HG03342 (cell line): ENCODE results near the gene CGNL1.

Source experiments
- ATAC-seq: cut with Tn5 transposase; IDR thresholded peaks from one replicate; pipeline ENCODE4 v1.9.1; 2021; ENCODE audit warnings: mild to moderate bottlenecking, moderate library complexity; ENCODE audit not compliant: unreplicated experiment

Gene CGNL1, protein sequence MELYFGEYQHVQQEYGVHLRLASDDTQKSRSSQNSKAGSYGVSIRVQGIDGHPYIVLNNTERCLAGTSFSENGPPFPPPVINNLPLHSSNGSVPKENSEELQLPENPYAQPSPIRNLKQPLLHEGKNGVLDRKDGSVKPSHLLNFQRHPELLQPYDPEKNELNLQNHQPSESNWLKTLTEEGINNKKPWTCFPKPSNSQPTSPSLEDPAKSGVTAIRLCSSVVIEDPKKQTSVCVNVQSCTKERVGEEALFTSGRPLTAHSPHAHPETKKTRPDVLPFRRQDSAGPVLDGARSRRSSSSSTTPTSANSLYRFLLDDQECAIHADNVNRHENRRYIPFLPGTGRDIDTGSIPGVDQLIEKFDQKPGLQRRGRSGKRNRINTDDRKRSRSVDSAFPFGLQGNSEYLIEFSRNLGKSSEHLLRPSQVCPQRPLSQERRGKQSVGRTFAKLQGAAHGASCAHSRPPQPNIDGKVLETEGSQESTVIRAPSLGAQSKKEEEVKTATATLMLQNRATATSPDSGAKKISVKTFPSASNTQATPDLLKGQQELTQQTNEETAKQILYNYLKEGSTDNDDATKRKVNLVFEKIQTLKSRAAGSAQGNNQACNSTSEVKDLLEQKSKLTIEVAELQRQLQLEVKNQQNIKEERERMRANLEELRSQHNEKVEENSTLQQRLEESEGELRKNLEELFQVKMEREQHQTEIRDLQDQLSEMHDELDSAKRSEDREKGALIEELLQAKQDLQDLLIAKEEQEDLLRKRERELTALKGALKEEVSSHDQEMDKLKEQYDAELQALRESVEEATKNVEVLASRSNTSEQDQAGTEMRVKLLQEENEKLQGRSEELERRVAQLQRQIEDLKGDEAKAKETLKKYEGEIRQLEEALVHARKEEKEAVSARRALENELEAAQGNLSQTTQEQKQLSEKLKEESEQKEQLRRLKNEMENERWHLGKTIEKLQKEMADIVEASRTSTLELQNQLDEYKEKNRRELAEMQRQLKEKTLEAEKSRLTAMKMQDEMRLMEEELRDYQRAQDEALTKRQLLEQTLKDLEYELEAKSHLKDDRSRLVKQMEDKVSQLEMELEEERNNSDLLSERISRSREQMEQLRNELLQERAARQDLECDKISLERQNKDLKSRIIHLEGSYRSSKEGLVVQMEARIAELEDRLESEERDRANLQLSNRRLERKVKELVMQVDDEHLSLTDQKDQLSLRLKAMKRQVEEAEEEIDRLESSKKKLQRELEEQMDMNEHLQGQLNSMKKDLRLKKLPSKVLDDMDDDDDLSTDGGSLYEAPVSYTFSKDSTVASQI

DNA sequence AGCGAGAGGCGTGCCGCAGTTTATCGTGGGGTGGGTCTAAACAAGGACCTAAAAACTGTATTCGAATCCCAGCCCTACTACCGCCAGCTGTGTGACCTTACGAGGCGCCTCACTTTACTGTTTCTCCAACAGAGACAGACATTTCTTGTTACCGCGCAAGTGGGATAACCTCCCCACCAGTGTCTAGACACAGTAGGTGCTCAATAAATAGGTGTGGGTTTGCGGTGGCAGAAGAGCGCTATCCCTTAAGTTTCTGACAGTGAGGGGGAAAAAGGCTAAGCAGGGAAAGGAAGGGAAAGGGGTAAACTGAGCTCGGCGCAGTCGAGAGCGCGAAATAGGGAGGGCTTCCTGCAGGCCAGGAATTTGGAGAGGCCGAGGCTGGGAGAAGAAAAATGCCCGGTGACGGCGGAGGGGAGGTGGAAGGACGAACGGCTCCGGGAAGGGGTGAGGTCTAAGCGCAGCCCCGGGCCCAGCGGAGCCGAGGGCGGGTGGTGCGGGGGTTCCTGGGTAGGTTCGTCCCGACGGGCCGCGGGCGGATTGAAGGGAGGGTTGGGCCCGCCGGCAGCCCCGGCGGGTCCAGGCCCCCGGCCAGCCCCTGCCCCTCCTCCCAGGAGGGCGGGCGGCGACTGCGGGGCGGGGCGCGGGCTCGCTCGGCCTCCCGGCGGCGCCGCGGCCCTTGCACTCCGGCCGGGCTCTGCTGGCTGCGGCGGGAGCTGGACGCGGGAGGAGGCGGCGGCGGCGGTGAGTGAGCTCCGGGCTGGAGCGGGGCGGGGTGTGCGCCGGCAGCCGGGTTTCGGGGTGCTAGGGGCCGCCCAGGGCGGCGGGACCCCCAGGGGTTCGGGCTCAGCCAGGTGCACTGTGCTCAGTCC lies at the start of gene CGNL1:
Gene CGNL1, plus strand, starts transcription at position 679 of the 869 bp plus-strand sequence. CDS start 61,495 bp downstream, outside the sequence.
- no peak for ATAC-seq

DNA sequence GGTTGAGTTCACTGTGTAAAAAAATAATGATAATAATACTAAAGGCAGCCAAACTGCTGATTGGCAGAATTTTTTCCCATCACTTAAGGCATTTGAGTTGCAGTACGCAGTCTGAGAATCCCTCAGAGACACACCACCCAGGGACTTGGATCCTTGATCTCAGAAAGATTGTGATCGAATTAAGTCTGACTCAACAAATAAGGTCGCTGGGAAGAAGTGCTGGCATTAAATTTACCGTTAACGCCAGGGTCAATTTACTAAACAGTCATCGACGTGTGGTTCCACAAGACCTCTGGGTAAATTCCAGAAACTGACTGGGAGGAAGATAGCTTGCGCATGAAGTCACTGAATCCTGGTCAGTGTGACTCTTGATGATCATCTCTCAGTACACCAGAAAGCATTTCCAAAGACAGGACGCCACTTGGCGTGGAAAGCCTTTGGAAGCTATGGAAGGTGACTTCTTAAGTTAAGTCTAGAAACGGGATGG lies 48.3 kb upstream of the CGNL1 start:
- no peak for ATAC-seq

DNA sequence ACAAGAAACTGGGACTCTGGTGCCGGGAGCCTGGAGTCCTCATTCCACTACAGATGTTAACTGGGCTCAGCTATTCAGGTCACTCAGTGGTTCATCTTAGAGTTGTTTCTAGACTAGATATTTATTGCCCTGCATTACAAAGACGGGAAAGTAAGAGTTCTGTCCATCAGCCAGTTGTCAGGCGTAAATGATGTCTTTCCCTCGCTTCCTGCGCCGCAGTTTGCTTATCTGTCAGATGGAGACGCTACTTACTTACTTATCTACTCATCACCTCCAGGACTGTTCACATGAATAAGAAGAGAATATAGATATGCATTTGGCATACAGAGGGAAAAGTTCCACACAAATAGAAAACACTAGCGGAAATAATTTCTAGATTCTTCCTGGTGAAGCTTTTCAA lies 47.8 kb upstream of the CGNL1 start:
- no peak for ATAC-seq

DNA sequence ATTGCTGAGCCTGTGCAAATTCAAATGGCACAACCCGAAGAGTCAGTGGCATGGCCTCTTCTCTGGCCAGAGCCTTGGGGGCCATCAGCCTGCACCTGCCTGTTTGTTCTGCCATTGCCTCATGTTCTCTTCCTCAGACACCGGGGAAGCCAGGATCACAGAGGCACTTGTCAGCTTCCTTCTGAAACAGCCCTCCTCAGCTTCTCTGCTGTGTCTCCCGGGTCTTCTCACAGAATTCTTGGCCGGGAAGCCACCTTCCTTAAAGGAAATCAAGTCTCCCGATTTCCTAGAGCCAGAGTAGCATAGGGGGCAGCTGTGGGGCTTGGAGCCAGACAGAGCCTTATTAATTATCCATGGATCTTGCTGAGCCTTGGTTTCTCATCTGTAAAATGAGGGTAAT lies 47.4 kb upstream of the CGNL1 start:
- ATAC-seq: no peak

DNA sequence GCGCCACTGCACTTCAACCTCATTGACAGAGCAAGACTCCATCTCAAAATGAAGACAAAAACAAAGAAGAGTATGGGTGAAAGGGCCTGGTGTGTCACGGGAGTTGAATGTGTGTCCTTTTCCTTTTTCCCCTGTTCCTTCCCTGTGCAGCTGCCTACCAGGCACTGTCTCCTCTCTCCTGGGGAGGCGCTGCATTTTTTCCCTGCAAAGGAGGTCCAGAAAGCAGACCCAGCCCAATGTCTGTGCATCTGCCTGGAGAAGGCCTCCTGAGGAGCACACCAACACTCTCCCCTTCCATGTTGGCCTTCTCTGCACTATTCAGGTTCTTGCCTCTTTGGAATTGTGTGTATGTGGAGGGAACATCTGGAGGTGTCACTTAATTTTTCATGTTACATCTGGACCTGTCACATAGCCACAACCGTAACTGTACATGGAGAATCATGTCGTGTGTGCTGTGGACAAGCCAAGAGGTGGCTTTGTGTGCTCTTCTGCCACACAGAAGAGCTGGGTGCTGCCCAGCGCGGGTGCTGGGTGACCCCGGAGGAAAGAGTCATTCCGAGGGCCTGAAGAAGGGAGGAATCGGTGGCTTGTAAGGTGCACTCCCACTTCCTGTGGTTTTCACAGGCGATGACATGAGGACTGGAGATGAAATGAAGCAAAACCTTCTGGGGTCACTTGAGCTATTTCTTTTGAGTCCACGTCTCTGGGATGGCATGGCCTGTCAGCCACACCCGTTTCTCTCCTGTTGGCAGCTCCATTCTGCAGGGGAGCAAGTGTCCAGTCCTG lies 46.5 kb upstream of the CGNL1 start:
- ATAC-seq: no peak

DNA sequence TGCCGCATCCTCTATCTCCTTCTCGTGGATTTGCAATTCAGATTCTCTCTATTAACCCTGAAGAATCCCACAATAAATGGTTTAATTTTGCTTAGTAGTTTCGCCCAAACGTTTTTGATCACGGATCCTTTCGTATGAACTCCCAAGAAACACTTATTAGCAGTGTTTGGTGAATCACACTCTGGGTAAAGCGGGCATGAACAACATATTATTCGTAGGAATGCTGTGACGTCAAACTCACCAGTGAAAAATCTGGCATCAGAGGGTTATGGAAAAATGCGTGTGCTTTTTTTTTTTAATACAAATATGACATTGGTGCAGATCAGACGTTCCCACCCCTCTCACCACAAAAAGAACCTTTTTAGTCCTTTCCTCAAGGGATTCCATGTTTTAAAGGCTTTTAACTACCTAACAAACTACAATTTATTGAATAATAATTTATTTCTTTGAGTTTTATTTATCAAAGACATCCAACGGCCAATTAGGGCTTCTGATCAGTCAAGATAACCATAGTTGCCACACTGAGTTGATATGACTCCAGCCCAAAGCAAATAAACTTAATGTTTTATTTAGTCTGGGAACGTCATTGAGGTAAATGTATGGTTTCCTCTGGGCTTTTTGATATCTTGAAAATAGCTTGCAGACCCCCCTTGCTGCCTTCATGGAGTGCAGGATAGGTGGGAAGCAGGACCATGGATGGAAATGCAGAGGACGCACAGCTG lies 45.5 kb upstream of the CGNL1 start:
- no peak for ATAC-seq

DNA sequence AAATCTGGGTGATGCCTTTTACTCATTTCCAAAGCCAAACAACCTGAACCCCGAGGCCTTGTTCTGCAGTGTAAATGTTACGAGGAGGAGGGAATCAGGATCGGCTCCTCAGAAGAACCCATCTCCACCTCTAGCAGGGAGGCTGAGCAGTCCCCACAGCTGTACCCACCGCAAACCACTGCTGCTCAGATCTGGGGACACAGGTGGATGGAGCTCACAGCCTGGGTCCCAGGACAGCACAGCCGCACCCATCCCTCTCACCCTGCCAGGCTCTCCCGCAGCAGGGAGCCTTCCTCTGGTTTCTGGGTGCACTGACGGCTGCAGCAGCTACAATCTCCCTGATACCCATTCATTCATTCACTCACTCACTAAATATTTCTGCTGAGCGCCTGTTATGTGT lies 44.0 kb upstream of the CGNL1 start:
- no peak for ATAC-seq

DNA sequence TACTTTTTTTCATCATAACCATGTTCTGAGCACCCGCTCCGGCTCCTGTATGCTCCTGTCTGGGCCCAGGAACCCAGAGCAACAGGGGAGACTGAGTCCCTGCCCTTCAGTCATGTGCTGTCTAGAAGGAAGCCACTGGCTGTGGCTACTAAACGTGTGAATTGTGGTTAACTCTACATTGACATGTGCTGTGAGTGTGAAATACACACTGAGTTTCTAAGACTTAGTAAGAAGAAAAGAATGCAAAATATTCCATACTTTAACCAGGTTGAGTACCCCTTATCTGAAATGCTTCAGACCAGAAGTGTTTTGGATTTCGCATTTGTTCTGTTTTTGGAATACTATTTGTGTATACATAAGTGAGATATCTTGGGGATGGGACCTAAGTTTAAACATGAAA lies 42.8 kb upstream of the CGNL1 start:
- no peak for ATAC-seq

DNA sequence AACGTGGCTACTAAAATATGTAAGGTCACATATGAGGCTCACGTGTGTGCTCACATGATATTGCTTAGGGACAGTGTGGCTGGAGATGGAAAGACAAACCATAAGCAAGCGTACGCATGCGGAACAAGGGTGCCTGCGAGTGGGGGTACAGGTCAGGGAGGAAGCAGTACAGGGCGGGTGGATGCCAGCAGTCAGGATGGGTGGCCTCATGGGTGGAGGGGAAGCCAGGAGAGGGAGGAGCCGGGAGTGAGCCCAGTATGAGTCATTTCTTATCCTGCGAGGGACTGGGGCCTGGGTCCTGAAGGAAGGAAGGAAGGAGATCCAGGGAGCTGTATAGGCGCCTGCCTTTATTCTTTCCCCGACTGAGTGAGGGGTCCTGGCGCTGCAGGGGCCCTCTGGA lies 42.0 kb upstream of the CGNL1 start:
- no peak for ATAC-seq

DNA sequence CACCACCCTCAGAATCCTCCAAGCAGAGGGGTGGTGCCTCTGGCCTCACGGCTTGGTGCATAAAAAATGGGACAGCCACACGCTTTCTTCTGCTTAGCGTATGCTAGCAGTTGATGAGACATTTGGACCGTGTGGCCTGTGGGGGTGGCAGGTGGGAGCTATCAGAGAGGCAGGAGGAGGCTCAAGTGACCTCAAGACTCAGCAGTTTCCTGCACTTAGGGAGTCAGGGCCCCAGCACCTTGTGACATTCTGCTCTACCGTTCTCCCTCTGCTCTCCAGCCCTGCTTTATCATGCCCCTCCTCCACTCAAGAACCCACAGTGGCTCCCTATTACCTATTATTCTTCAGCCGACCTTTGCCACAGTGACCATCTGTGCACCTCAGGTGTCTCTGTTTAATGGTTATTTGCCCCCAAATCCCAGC lies 41.0 kb upstream of the CGNL1 start:
- no peak for ATAC-seq

DNA sequence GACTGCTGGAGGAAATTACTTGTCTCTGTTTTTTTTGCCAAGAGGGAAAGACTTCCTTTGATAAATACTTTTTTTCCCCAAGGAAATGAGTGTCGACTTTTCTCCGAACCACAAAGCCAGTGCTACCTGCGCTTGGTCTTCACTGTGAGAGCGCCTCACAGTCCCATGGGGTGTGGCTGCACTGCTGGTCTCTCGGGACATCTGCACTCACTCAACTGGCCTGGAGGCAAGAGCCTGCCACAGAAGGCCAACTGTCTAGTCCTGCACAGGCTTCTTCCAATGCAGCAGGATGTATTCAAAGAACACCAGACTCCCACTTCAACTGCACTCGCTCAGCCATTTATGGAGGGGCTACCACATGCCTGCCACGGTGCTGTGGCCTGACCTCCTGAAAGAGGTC lies 40.6 kb upstream of the CGNL1 start:
- no peak for ATAC-seq

DNA sequence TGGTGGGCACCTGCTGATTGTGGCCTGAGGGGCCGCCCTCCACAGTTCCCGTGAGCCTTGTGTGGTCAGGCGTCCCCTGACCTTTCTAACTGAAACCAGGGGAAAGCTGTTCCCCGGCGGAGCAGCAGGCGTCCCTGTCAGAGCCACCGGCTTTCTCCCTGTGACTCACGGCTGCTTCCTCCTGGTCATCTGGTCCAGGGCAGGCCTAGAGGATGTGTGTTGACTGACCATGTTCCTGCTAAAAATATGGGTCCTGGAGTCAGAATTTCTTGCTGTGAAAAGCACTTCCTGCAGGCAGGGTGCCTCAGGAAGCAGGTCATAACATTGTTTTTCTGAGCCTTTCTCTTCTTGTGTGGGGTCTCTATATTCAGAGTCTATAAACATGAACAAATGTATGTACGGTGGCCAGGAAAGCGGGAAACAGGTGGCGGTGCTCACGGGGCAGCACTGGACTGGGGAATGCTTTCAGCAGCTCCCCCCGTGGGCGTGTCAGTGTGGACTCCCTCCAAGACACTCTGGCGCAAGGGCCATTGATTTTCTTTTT lies 38.4 kb upstream of the CGNL1 start:
- ATAC-seq: no peak

DNA sequence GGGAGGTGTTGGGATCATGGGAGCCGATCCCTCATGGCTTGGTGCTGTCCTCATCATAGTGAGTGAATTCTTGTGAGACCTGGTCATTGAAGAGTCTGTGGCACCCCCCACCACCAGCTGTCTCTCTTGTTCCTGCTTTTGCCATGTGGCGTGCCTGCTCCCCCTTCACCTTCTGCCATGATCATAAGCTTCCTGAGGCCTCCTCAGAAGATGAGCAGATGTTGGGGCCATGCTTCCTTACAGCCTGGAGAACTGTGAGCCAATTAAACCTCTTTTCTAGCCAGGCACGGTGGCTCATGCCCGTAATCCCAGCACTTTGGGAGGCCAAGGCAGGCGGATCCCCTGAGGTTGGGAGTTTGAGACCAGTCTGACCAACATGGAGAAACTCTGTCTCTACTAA lies 37.0 kb upstream of the CGNL1 start:
- ATAC-seq: no peak

DNA sequence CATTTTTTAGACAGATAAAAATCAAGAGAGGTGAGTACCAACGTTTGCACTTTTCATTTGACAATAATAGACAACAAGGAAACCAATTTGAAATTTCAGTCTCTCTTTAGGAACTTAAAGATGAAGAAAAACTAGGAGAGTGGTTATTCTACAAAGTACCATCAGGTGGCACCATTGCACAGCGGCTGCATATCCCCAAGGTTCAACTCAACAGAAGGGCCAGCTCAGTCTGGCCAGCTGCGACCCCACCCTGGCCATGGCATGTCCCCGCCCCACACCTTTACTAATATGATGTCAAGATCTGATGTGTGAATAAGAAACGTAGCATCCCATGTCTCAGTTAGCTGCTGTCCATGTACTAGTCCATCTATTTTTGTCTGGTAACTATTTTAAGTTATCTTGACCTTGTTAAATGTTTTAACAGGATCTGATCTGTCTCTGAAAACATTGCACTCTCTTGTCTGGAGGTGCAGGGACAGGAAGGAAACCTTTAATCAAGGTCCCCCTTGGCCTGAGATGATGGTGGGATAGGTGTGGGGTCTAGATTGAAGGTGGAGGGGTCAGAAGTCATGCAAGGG lies 35.5 kb upstream of the CGNL1 start:
- ATAC-seq: no peak

DNA sequence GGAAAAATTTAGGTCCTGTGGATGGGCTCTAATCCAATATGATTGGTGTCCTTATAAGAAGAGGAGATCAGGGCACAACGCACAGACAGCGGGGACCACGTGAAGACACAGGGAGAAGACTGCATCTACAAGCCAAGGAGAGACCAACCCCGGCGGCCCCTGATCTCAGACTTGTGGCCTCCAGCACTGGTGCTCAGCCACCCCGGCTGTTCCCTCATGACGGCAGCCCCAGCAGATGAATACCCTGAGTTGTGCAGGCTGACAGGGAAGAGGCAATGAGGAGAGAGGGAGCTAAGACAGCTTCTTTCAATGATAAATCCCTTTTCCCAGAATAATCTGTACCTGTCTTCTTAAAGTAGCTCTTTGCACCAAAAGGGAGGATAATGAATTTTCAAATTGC lies 33.3 kb upstream of the CGNL1 start:
- no peak for ATAC-seq

DNA sequence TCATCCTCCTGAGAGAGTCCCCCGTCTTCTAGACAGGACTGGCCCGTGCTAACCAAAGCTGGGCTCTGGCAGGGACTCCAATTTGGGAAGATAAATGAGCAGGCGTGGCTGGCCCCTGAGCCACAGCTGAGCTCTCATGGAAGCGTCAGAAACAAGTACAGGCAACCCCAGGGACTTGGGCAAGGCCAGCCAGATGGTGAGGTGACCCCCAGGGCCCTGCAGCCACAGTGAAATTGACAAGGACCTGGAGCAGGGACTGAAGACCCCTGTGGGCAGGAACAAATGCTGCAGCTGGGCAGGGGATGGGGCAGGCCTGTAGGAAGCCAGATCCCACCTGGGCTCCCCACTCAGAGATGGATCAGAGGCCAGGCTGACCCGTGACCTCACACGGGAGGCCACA lies 32.8 kb upstream of the CGNL1 start:
- ATAC-seq: no peak

DNA sequence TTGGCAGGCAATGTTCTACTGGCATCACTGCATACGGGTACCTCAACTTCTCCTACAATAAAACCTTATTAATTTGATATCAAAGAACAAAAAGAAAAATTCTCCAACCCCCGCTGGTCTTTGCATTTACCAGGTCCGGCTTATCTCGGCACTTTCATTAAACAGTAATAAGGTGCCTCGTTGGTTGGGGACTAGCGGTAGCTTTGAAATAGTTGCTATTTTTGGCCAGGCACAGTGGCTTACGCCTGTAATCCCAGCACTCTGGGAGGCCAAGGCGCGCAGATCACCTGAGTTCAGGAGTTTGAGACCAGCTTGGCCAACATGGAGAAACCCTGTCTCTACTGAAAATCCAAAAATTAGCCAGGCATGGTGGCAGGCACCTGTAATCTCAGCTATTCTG lies 32.0 kb upstream of the CGNL1 start:
- ATAC-seq: no peak

DNA sequence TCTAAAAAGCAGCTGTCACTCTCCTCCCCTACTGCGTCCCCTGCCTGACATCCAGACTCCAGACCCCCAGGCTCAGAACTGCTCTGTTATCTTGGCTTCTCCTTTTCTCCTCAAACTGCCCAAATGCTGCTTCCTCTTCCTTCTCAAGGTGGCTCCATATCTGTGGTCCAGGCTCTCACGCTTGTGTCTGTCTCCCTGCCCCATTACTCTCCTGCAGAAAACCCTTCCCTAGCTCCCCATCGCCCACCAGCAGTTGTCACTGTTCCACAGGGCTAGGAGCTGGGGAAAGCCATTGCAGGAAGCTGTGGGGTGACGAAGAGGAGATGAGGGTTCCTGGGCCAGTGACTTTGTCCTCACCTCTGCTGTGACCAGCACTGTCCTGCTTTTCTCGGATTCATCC lies 30.7 kb upstream of the CGNL1 start:
- ATAC-seq: no peak
